PFSK-1 (cell line): Measurements from ENCODE around the gene SNORC.

Experiments used
- FOXP2 ChIP-seq: optimal IDR thresholded peaks from 2 replicates; pipeline ENCODE3; 2011; ENCODE audit warnings: borderline replicate concordance, control low read depth, inconsistent platforms; ENCODE audit not compliant: insufficient read depth; ENCODE audit errors: extremely low read length, extremely low read depth
- POLR2AphosphoS5 ChIP-seq: IDR thresholded peaks from 2 replicates; pipeline ENCODE4 v1.6.1; 2012; ENCODE audit warnings: low read depth, mild to moderate bottlenecking, control low read depth, low read length, moderate library complexity
- SIN3A ChIP-seq: IDR thresholded peaks from 2 replicates; pipeline ENCODE4 v1.6.1; 2012; ENCODE audit warnings: mild to moderate bottlenecking, low read length, moderate library complexity, borderline replicate concordance; ENCODE audit not compliant: insufficient read depth
- TAF1 ChIP-seq: IDR thresholded peaks from 2 replicates; pipeline ENCODE4 v1.6.1; 2012; ENCODE audit warnings: low read length, control low read depth, borderline replicate concordance; ENCODE audit not compliant: insufficient read depth
- TF ChIP-seq, protein P1 (sequence below), 2 experiments: IDR thresholded peaks; 2 replicates each; pipeline versions ENCODE4 v1.6.1 to v1.8.0; 2011 to 2012; ENCODE audit warnings: low read depth in 2 of 2, low read length in 2 of 2, control low read depth in 1 of 2, inconsistent platforms in 1 of 2, mild to moderate bottlenecking in 1 of 2, moderate library complexity in 1 of 2; ENCODE audit not compliant: insufficient read depth in 1 of 2

Gene SNORC

DNA sequence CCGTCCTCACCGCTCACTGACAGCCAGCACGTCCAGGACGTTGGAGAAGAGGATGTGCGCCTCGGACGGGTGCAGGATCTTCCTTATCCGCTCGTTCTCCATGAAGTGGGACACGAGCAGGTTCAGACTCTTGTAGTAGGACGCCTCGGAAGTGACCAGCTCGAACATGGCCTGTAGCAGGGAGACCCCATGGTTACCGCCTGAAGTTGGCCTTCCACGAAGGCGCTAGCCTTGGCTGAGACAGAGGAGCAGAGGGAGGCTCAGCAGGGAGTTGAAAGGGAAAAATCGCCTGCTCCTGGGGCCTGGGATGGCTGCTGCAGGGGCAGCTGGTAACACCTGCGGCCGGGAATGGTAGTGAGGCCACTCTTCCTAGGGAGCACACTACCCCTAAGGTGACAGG lies 24.7 kb downstream of the SNORC start:
- no peak for TF ChIP-seq TAF1
- TF ChIP-seq FOXP2 = no peak
- no peak for TF ChIP-seq SIN3A
- TF ChIP-seq, protein P1, sequence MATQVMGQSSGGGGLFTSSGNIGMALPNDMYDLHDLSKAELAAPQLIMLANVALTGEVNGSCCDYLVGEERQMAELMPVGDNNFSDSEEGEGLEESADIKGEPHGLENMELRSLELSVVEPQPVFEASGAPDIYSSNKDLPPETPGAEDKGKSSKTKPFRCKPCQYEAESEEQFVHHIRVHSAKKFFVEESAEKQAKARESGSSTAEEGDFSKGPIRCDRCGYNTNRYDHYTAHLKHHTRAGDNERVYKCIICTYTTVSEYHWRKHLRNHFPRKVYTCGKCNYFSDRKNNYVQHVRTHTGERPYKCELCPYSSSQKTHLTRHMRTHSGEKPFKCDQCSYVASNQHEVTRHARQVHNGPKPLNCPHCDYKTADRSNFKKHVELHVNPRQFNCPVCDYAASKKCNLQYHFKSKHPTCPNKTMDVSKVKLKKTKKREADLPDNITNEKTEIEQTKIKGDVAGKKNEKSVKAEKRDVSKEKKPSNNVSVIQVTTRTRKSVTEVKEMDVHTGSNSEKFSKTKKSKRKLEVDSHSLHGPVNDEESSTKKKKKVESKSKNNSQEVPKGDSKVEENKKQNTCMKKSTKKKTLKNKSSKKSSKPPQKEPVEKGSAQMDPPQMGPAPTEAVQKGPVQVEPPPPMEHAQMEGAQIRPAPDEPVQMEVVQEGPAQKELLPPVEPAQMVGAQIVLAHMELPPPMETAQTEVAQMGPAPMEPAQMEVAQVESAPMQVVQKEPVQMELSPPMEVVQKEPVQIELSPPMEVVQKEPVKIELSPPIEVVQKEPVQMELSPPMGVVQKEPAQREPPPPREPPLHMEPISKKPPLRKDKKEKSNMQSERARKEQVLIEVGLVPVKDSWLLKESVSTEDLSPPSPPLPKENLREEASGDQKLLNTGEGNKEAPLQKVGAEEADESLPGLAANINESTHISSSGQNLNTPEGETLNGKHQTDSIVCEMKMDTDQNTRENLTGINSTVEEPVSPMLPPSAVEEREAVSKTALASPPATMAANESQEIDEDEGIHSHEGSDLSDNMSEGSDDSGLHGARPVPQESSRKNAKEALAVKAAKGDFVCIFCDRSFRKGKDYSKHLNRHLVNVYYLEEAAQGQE (IDR thresholded peaks at IDR 0.05; ENCODE audit: insufficient read depth in 1 of 2, low read depth in 2 of 2, low read length in 2 of 2) = no peak
- TF ChIP-seq POLR2AphosphoS5 = no peak

DNA sequence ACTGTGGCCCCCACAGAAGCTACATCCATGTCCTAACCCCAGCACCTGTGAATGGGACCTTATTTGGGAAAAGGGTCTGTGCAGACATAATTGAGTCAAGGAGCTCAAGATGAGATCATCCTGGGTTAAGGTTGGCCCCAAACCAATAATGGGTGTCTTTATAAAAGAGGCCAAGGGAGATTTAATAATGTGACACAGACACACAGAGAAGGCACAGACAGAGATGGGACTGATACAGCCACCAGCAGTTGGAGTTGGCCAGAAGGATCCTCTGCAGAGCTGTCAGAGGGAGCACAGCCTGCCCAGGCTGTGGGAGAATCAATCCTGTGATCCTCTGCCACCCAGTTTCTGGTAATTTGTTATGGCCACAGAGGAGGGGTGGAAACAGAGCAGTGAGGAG lies 26.0 kb downstream of the SNORC start:
- TF ChIP-seq FOXP2 (no peak), POLR2AphosphoS5 (no peak), TAF1 (no peak), SIN3A (no peak)
- TF ChIP-seq, protein P1 (IDR thresholded peaks at IDR 0.05; ENCODE audit: insufficient read depth in 1 of 2, low read depth in 2 of 2, low read length in 2 of 2) = no peak

DNA sequence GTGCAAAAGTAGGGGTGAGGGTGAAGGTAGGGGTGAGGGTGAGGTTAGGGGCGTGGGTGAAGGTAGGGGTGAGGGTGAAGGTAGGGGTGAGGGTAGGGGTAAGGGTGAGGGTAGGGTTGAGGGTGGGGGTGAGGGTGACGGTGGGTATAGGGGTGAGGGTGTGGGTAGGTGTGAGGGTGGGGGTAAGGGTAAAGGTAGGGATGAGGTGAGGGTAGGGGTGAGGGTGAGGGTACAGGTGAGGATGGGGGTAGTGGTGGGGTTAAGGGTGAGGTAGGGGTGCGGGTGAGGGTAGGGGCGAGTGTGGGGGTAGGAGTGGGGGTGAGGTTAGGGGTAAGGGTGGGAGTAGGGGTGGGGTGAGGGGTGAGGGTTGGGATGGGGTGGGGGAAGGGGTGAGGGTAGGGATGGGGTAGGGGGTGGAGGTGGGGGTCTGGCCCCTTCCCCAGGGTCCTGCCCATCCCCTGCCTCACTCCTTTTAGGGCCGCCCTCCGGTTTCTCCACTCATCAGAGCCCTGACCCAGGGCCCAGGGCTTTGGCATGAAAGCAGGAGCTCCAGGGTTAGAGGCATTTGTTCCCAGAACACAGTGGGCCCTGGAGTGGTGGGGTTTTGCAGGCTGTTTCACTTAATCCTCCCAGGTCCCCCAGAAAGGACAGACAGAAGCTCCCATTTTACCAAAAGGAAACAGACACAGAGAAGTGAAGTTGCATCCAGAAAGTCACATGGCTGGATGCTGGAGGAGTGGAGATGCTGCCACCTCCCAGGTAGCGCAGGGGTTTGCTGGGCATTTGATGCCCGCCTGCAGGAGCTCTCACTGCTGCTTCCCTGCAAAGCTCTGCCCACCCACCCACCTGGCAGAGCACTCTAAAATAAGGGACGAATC lies 26.9 kb downstream of the SNORC start:
- TF ChIP-seq POLR2AphosphoS5 (no peak), FOXP2 (no peak), SIN3A (no peak)
- TF ChIP-seq, protein P1 (IDR thresholded peaks at IDR 0.05; ENCODE audit: insufficient read depth in 1 of 2, low read depth in 2 of 2, low read length in 2 of 2) = no peak

DNA sequence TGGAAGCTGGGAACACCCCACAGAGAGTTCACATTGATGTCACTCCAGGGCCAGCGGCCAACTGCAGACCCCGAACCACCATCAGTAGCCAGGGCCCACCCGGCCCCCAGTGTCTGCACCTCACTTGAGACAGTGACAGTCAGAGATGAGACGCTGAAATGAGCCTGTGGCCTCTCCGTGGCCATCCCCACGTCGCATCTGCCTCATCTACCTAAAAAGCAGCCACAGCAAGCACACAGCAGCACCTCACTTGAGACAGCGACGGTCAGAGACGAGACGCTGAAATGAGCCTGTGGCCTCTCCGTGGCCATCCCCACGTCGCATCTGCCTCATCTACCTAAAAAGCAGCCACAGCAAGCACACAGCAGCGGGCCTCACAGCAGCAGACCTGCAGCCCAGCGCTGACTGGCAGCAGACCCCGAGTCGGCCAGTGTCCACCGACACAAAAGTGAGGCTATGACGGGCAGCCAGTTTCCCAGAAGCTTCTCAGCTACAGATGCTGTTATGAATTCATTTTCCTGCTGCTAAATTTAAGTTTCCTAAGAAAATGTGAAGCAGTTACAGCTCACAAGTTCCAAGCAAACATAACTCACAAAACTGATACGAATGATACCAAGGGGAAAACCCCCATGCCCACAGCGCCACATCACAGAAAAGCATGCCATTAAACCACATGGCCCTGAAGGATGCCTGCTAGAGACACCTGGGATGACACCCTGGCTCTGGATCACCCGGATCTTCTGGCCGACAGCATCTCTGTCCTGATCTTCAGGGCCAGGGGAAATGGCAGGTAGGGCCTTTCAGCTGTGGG lies 27.7 kb downstream of the SNORC start:
- TF ChIP-seq POLR2AphosphoS5 (no peak), FOXP2 (no peak), TAF1 (no peak), SIN3A (no peak)
- TF ChIP-seq, protein P1 (IDR thresholded peaks at IDR 0.05; ENCODE audit: insufficient read depth in 1 of 2, low read depth in 2 of 2, low read length in 2 of 2) = no peak
